PC-9 (cell line): ENCODE results near the gene VWA8. TPM values are rescaled to one million over a fixed set of nuclear protein-coding genes. Genes with fewer than 3 reads are reported as not detected.

Source experiments
- BruUV-seq: library from RNA; stranded (reverse); fragments of 400-500 nt; replicated peaks from 2 replicates; lab custom pipeline; 2021; lab: Mats Ljungman, UMichigan
- CTCF ChIA-PET: fragments of 300-600 bp; sonication (Branson Sonifier 250); formaldehyde crosslinking; loops from one replicate; lab custom pipeline; 2022; ENCODE audit warnings: antibody characterized with exemption; lab: Charles Lee
- POLR2A ChIA-PET: fragments of 300-600 bp; sonication (Branson Sonifier 250); formaldehyde crosslinking; loops from one replicate; lab custom pipeline; 2022; ENCODE audit warnings: antibody characterized with exemption; ENCODE audit not compliant: unreplicated experiment; lab: Charles Lee
- DNase-seq, 2 experiments: peaks; one replicate each; pipeline versions ENCODE4 v3.0.0 to v3.0.0-alpha.2; 2015 to 2022; ENCODE audit warnings: mixed read lengths in 1 of 2
- H2AFZ ChIP-seq: fragments of 200-600 bp; sonication (generic); 2 replicates; pipeline ENCODE4 v1.8.1; 2017; ENCODE audit warnings: antibody characterized with exemption
- H3F3A ChIP-seq: fragments of 200-600 bp; sonication (generic); 2 replicates; pipeline ENCODE4 v1.8.1; 2017; ENCODE audit warnings: antibody characterized with exemption, mild to moderate bottlenecking, low read depth; ENCODE audit not compliant: insufficient read depth
- H3K27ac ChIP-seq: fragments of 200-600 bp; sonication (generic); 2 replicates; pipeline ENCODE4 v1.6.1; 2016; ENCODE audit warnings: mixed run types
- H3K27me3 ChIP-seq: fragments of 200-600 bp; sonication (generic); 2 replicates; pipeline ENCODE4 v1.6.1; 2016; ENCODE audit warnings: low read depth, mixed run types; ENCODE audit not compliant: insufficient read depth
- H3K36me3 ChIP-seq: fragments of 200-600 bp; sonication (generic); 2 replicates; pipeline ENCODE4 v1.6.1; 2016; ENCODE audit warnings: low read depth, mixed run types
- H3K4me1 ChIP-seq: fragments of 200-600 bp; sonication (generic); replicated peaks from 2 replicates; pipeline ENCODE4 v1.6.1; 2016; ENCODE audit warnings: mixed run types; ENCODE audit not compliant: insufficient read depth
- H3K4me2 ChIP-seq: fragments of 200-600 bp; sonication (generic); 2 replicates; pipeline ENCODE4 v1.6.1; 2017; ENCODE audit warnings: mixed run types
- H3K4me3 ChIP-seq: fragments of 200-600 bp; sonication (generic); 2 replicates; pipeline ENCODE4 v1.6.1; 2016; ENCODE audit warnings: mixed run types
- H3K79me2 ChIP-seq: fragments of 200-600 bp; sonication (generic); 2 replicates; pipeline ENCODE4 v1.6.1; 2017; ENCODE audit warnings: low read depth, mixed run types
- H3K9me2 ChIP-seq: fragments of 200-600 bp; sonication (generic); 2 replicates; pipeline ENCODE4 v1.8.1; 2017; ENCODE audit warnings: mild to moderate bottlenecking; ENCODE audit not compliant: insufficient read depth
- H3K9me3 ChIP-seq: fragments of 200-600 bp; sonication (generic); 2 replicates; pipeline ENCODE4 v1.8.1; 2016; ENCODE audit warnings: low read depth; ENCODE audit not compliant: insufficient read depth
- H4K20me1 ChIP-seq: fragments of 200-600 bp; sonication (generic); 2 replicates; pipeline ENCODE4 v1.8.1; 2017; ENCODE audit not compliant: insufficient read depth
- CTCF ChIP-seq: fragments of 200-600 bp; sonication (generic); conservative IDR thresholded peaks from 2 replicates; pipeline ENCODE4 v1.6.1; 2017; ENCODE audit warnings: mixed run types, antibody characterized with exemption, mild to moderate bottlenecking, moderate library complexity
- EZH2 ChIP-seq: fragments of 200-600 bp; sonication (generic); IDR thresholded peaks from 2 replicates; pipeline ENCODE4 v1.8.0; 2017; ENCODE audit warnings: antibody characterized with exemption, low read depth
- intact Hi-C: fragments of 100-400 bp; cut with micrococcal nuclease; formaldehyde crosslinking; loops from one replicate; pipeline ENCODE4 v1.10.0; 2022; ENCODE audit not compliant: unreplicated experiment
- total RNA-seq: library from RNA; stranded (reverse); gene quantifications from 2 replicates; pipeline ENCODE4 v1.2.3, GENCODE V29; 2021

The VWA8 gene
- total RNA-seq, 1 experiment from 2014 or later, result 14.1 TPM

GRCh38 chr13:41938918-41939317 is 22.0 kb downstream of the VWA8 start:
- no peaks in the 10 kb centered on the region for H3K9me2 ChIP-seq
- no peaks in the 10 kb centered on the region for H3F3A ChIP-seq
- POLR2A ChIA-PET, result no interaction called here
- no peak for DNase-seq
- TF ChIP-seq CTCF, result no peak
- no peak for TF ChIP-seq EZH2
- H3K79me2 ChIP-seq, result no peaks in the 10 kb centered on the region
- CTCF ChIA-PET, result interaction anchor here (0.7 kb wide), 1 partner anchor 279 kb away, joined by 3 read pairs; no protein-coding TSS in a partner anchor
- H3K9me3 ChIP-seq, result no peaks in the 10 kb centered on the region
- H3K27ac ChIP-seq, result no peak overlapping the region
- H3K27me3 ChIP-seq, result no peaks in the 10 kb centered on the region
- H4K20me1 ChIP-seq, result no peaks in the 10 kb centered on the region
- no peak overlapping the region for H2AFZ ChIP-seq
- H3K4me2 ChIP-seq, result no peak overlapping the region
- H3K4me3 ChIP-seq, result no peak overlapping the region
- intact Hi-C loops, result no loop called here
- no peaks in the 10 kb centered on the region for H3K36me3 ChIP-seq
- no TSS peak for BruUV-seq
- H3K4me1 ChIP-seq, result no peaks in the 10 kb centered on the region

- ChIA-PET POLR2A (no interaction called here), CTCF (no interaction called here)
- Histone ChIP-seq H4K20me1 (no peaks in the 10 kb centered on the region), H3K4me2 (no peak overlapping the region), H3K27ac (no peak overlapping the region), H3K27me3 (no peaks in the 10 kb centered on the region), H3K36me3 (no peaks in the 10 kb centered on the region), H2AFZ (no peak overlapping the region), H3K79me2 (no peaks in the 10 kb centered on the region), H3K4me3 (no peak overlapping the region), H3K4me1 (no peaks in the 10 kb centered on the region), H3F3A (no peaks in the 10 kb centered on the region), H3K9me3 (no peaks in the 10 kb centered on the region), H3K9me2 (no peaks in the 10 kb centered on the region)
- BruUV-seq, result no TSS peak
- intact Hi-C loops, result no loop called here
- TF ChIP-seq CTCF (no peak), EZH2 (no peak)
- DNase-seq, result no peak
Observed at GRCh38 chr13:41937388-41937787, 23.5 kb downstream of the VWA8 start.

GRCh38 chr13:41935501-41935900 is 25.4 kb downstream of the VWA8 start:
- Histone ChIP-seq H3K4me2 (no peak overlapping the region), H3K36me3 (no peaks in the 10 kb centered on the region), H2AFZ (no peak overlapping the region), H3K79me2 (no peaks in the 10 kb centered on the region), H3K9me2 (no peaks in the 10 kb centered on the region), H3F3A (no peaks in the 10 kb centered on the region), H3K27me3 (no peaks in the 10 kb centered on the region), H4K20me1 (no peaks in the 10 kb centered on the region), H3K9me3 (no peaks in the 10 kb centered on the region), H3K27ac (no peak overlapping the region), H3K4me1 (no peaks in the 10 kb centered on the region), H3K4me3 (no peak overlapping the region)
- BruUV-seq, result no TSS peak
- intact Hi-C loops, result no loop called here
- TF ChIP-seq CTCF, result no peak
- no peak for TF ChIP-seq EZH2
- POLR2A ChIA-PET, result no interaction called here
- CTCF ChIA-PET, result no interaction called here
- DNase-seq, result no peak
